HG03520 (cell line): Measurements from ENCODE around the gene C10orf67.
A peak's percentile ranks its signal among the peaks of the same experiment; 100 is the strongest.
"Not testable (repeated sequence)": the region's sequence is repeated elsewhere in the genome, so short reads cannot be mapped to it uniquely, and the experiment has no call there.

Experiments
- ATAC-seq: cut with Tn5 transposase; IDR thresholded peaks from one replicate; pipeline ENCODE4 v1.9.1; 2021; ENCODE audit warnings: mild to moderate bottlenecking, moderate library complexity; ENCODE audit not compliant: unreplicated experiment

C10orf67 gene

GRCh38 chr10:23326544-23327307 lies 17.9 kb downstream of the C10orf67 start:
- no peak for ATAC-seq

GRCh38 chr10:23325132-23325531 lies 19.5 kb downstream of the C10orf67 start:
- peak; percentile 72 for ATAC-seq

DNA sequence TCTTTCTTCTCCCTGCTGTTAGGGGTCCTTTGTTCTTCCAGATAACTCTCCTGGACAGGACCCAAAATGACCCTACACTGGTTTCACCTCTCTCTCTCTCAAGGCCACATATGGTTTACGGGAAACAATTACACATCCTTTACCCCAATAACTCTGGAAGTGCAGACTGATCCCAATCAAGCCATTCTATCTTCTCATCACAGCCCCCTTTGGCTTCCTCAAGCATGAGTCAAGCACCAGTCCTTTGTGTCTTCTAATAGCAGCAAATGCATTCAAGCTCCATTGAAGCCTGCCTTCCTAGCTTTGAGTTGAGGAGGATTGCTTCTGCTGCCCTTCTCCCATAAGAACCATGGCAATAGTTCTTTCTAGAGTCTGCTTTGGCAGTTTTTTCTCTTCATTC lies 20.2 kb downstream of the C10orf67 start:
- ATAC-seq = no peak

GRCh38 chr10:23322082-23322481 lies 22.5 kb downstream of the C10orf67 start:
- ATAC-seq = no peak

GRCh38 chr10:23319835-23320234 lies 24.8 kb downstream of the C10orf67 start:
- ATAC-seq = no peak

GRCh38 chr10:23318359-23318758 lies 26.2 kb downstream of the C10orf67 start:
- ATAC-seq = no peak

DNA sequence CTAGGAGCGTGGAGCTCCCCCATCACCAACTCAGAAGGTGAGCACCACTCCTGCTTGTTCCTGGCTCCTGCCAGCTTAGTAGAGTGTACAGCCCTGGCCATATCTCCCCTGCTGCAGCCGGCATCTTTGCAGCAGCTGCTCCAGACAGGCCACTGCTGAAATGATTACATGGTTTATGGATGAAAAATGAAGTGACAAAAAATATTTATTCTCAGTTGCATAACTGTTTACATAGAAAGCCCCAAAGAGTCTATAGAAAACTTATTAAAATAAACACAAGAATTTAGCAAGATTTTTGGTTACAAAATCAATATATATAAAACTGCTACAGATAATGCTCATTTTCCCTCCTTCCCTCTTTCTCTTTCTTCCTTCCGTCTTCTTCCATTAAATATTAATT lies 27.2 kb downstream of the C10orf67 start:
- ATAC-seq = no peak

GRCh38 chr10:23316406-23316805 lies 28.2 kb downstream of the C10orf67 start:
- no peak for ATAC-seq

DNA sequence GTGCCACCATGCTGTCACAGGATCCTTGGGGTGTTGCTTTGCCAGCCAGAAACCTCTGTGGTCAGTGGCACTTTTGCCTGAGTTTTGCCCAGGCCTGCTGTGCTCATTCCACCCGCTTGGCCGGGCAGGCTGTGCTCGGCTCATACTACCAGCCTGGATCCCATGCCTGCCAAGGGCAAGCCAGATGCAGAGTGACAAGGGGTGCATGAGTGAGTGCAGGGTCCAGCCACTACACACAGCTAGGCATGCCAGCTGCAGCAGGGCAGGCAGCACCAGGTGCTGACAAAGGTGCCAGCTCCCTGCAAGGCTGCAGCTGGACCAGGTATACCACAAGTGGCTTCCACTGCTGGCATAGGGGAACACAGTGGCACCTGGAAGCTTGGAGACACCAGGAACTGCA lies 28.6 kb downstream of the C10orf67 start:
- ATAC-seq = no peak

GRCh38 chr10:23314835-23315239 lies 29.8 kb downstream of the C10orf67 start:
- ATAC-seq = no peak

GRCh38 chr10:23311034-23311433 lies 33.6 kb downstream of the C10orf67 start:
- no peak for ATAC-seq

DNA sequence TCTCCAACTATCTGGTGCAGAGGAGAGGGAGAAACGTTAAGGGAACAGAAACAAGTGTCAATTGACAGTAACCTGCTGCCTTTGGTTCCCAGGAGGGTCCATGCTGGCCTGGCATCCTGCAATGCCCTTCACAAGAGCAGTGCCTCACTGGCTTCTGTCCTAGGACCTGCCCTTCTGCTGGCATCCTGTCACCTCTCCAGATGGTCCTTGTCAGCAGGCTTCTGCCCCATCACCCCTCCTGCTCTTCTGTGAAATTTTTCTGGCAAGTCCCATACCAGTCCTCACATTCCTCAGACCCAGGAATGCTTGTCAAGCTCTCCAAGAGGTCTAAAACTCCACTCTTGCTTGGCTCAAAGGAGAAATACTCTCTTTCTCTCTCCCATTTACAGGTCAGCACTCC lies 34.2 kb downstream of the C10orf67 start:
- no peak for ATAC-seq

- ATAC-seq = not testable (repeated sequence)
Measured at GRCh38 chr10:23299961-23300360, 44.6 kb downstream of the C10orf67 start.

- no peak for ATAC-seq
Measured at GRCh38 chr10:23294638-23295247, 49.9 kb downstream of the C10orf67 start.

- no peak for ATAC-seq
Measured at GRCh38 chr10:23293973-23294590, 50.5 kb downstream of the C10orf67 start.

DNA sequence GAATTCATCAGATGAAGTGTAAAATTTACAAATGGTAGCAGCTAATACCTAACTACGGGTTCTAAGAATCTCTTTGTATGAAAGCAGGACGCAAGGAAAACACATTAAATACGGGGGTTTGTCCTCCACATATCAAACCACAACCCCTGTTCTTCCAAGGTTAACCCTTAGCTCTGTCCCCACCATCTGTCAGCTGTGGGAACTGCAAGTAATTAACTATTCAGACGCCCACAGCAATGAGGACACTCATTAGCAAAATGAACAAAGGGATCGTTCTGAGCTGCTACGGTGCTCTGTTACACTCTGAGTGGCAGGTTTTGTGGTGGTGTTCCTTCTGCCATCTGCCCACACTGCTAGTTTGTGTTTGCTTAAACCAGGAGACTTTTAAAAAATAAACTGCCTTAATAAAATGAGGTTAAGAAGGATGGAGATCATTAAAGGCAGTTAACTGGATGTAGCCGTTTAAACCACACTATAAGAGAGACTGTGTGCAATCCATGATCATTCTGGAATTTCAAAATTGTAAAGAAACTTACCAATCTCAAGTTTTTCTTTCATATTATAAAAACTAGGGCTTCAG lies 51.4 kb downstream of the C10orf67 start:
- ATAC-seq = peak; percentile 97

GRCh38 chr10:23291551-23292334 lies 52.9 kb downstream of the C10orf67 start:
- ATAC-seq = no peak

DNA sequence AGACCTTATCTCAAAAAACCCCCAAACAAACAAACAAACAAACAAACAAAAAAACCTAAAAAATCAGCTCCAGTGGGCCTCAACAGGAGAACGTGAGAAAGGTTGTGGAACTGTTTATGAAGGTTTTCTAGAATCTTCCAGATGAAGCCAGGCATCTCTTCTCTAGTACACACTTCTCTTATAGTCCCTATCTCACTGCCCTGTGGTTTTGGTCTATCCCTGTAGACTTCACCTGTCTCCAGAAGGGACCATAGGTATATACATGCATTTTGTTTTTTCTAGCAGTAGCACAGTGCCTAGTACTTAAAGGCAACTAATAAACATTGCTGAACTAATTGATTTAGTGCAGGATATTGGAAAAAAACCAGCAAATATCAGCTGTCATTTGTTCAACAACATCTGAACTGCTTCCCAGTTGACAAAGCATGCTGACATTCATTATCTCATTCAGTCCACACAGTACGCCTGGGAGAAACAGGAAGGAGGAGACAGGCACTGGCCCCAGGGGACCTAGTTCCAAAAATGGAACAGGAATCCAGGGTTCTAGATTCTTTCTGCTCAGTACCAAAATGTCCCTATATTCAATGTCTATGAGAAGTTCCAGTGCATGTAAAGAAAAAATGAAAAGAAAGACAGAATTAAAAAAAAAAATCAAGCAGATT lies 59.8 kb downstream of the C10orf67 start:
- ATAC-seq = no peak

GRCh38 chr10:23284155-23284554 lies 60.4 kb downstream of the C10orf67 start:
- no peak for ATAC-seq

DNA sequence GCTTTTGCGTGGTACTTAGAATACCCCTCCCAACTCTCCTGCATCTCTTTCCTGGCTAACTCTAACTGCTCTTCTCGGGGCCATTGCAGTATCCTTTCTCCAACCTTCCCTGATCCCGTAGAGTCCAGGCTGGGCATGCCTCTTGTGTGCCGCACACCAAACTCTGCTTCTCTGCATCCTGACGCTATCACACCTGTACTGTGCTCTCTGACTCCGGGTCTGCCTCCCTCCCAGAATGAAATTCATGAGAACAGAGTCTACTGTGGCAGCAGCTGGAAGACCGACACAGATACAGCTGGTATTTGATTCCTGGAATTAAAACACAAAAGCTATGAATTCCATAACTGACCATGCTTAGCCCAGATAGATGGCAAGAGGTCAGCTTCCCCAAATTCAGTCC lies 60.9 kb downstream of the C10orf67 start:
- no peak for ATAC-seq

- ATAC-seq = no peak
Measured at GRCh38 chr10:23281044-23281433, 63.6 kb downstream of the C10orf67 start.
